NCI-H446 (cell line): Measurements from ENCODE around the gene ARHGDIG.
A peak's percentile ranks its signal among the peaks of the same experiment; 100 is the strongest.
"Not testable (repeated sequence)": the region's sequence is repeated elsewhere in the genome, so short reads cannot be mapped to it uniquely, and the experiment has no call there.

Experiments
- DNase-seq, 2 experiments: peaks; one replicate each; lab custom pipeline; 2025; lab: John Stamatoyannopoulos, UW

Gene ARHGDIG

DNA sequence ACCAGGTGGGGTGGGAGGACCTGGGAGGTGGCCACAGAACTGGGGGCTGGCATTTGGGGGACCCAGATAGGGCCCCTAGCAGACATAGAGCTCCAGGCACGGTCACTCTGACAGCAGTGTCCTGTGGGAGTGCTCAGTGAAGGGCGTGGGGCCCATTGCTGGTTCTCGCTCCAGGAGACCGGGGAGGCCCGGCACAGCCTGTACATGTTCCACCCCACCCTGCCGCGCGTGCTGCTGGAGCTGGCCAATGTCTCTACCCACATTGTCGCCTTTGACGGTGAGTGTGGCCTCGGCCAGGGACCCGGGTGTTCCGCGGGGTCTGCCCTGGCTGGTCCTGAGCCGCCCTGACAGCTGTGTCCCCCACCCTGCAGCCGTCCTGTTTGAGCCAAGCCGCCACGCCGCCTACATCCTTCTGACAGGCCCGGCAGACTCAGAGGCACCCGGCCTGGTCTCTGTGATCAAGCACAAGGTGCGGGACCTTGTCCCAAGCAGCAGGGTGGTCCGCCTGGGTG lies 15.9 kb upstream of the ARHGDIG start:
- no peak for DNase-seq

DNA sequence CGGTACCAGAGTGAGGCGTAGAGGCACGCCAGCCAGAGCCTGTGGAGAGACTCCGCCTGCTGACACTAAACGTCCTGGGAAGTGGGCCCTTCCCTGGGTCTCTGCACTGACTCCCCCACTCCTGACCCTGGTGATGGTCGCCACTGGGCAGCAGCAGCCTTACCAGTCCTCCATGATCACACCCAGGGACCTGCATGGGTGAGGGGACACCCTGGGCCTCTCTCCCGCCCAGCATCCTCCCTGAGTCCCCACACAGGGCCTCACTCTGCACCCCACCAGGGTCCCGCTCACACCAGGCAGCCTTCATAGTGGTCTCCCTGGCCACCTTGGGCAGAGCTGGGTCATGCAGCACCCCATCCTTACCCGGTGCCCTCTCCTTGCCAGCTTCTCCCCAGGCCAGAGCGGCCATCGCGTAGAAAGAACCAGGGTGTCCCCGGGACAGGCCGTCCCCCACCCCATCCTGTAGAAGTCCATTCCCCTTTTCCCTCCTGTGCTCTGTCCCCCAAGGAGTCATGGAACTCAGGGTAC lies 15.3 kb upstream of the ARHGDIG start:
- DNase-seq, result no peak

DNA sequence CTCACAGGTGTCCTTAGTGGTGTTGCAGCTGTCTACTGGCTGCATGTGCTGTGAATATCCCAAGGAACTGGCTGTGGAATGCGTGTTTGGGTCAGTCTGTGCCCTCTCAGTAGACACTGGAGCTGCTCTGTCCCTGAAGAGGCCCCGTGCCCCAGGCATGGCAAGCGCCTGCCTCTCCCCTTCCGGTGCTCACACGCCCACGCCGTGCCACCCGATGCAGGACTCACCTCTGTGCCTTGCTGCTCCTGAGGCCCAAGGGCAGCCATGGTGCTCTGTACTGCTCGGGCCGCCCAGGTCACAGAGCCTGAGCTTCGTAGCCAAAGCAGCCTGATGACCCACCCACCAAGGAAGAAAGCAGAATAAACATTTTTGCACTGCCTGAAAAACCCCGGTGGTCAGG lies 14.7 kb upstream of the ARHGDIG start:
- DNase-seq, result no peak

DNA sequence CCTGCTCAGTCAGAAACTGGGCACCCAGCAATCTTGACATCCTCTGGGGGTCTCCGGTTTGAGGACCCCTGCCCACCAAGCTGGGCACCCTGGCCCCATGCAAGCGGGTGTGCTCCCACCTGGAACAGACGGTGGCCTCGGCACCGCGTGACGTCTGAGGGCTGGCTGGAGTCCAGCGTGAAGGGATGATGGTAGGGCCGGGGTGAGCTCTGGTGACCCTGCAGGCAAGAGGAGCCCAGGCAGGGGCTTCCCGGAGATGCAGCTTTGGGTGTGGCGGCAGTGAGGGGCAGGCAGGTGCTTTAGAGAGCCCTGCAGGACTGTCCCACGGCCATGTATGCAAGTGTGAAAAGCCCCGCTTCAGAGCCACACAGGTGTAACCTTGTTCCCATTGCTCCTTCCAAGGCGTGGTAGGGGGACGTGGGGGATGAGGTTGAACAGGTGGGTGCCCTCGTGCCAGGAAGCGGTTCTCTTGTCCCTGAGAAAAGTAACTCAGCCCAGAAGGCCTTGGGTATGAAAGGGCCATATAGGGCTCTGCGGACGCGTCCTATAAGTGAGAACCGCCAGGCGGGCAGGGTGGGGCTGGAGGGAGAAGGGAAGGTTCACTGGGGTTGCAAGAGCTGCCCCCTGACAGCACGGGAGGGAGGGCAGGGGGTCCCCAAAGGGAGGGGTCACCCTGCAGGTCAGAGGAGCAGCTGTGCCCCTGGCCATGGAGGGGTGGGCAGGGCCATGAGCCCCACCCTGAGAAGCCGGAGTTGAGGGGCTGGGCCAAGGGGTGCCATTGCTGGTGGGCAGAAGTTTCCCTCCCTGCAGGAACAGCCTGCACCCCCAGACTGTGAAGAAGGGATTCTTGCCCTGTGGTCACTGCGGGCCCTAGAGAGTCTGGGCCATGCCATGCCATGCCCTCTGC lies 13.9 kb upstream of the ARHGDIG start:
- no peak for DNase-seq

DNA sequence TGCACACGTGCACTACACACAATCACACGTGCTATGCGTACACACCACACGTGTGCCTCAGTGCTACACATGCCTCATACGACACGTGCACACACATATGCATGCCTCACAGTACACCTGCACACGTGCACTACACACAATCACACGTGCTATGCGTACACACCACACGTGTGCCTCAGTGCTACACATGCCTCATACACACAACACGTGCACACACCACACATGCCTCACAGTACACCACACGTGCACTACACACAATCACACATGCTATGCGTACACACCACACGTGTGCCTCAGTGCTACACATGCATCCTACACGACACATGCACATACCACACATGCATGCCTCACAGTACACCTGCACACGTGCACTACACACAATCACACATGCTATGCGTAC lies 12.8 kb upstream of the ARHGDIG start:
- not testable (repeated sequence) for DNase-seq

DNA sequence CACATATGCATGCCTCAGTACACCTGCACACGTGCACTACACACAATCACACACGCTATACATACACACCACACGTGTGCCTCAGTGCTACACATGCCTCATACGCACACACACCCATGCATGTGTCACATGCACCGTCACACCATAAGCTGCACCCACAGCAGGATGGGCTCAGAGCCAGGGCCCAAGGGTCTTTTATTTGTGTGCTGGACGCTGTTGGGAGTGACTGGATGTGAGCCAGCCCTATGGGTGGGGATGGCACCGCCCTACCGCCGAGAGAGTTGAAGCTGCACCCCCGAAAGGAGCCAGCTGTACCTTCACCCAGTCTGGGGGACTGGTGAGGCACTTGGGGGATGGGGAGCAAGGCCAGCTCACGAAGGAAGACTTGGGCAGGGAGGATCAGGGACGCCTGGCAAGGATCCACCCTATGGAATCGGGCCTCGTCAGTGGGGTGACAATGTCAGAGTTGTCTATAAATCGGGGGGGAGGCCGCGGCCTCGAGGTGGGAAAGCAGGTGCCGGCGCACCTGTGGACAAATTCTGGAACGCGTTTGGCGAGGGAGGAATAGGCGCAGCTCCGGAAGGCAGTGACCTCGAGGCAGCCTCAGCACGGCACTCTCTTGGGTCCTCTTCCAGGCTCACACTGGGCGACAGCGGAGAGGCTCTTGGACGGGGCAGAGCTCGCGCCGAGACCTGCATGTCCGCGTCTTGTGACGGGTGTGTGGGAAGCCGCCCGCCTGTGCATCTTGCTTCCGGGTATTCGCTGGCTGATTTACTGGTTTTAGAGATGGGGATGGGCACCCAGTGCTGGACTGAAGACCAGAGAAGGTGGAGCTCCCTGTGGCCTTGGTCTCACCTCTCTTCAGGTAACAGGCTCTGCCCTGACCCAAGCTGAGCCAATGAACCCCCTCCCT lies 12.0 kb upstream of the ARHGDIG start:
- no peak for DNase-seq

DNA sequence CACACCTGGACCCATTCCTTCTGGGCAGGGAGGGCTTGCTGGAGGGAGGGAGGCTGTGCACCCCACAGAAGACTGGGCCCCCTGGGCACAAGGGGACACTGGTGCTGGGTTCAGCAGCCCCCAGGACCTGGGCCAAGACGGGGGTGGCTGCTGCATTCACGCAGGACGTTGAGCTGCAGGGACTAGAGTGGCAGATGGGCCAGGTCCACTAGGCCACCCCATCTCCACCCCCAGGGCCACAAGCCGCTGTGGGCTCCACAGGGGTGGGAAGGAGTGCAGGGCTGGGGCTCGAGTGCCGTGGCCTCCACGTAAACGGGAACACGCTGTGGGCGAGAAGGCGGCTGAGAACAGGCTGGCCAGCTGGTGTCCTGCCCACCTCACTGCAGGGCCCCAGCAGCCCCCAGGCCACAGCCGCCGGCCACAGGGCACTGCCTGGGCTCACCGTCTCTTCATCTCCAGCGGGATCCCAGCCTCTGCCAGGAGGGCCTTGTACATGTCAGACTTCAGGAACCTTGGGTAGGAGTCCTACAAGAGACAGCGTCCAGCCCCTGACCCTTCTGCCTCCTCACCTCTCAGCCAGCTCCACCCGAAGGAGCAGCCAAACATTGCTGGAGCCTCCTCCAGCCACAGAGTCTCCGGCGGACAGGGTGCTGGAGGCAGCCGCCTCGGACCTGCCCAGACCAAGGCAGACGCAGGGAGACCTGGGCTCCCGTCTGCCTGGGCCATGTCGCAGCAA lies 11.2 kb upstream of the ARHGDIG start:
- no peak for DNase-seq

DNA sequence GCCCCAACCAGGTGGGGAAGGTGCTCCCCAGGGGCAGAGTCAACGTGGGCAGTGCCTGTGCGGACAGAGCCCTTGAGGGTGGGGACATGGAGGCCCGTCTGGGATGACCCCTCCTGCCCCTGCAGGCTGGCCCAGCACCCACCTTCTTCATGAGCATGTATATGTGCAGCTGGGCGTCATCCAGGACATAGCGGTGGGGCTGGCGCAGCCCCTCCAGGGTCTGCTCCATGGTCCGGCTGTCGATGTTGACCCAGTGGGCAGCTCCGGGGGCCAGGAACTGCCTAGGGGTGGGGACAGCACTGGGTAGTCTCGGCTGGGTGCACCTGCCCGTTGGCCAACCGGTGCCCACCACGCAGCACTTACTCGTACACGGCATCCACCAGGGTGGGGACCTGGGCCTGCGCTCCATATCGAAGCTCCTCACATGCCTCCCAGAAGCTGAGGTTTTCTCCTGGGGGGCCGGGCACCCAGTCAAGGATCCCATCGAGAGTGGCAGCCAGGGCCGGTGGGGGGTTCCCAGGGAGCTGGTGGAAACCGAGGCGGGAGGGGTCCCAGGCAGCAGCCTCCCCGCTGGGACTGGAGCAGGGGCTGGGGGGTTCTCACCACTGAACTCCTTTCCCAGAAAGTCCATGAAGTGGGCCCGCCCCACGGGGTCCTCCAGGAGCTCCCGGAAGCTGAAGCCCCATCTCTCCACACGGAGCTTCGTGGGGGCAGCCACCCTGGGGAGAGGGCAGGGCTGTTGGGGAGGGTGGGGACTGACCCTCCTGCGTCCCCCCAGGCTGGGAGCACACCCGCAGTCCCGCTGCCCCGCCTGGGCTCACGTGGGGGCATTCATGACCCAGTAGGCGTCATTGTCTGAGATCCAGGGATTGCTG lies 9.8 kb upstream of the ARHGDIG start:
- DNase-seq, result no peak

DNA sequence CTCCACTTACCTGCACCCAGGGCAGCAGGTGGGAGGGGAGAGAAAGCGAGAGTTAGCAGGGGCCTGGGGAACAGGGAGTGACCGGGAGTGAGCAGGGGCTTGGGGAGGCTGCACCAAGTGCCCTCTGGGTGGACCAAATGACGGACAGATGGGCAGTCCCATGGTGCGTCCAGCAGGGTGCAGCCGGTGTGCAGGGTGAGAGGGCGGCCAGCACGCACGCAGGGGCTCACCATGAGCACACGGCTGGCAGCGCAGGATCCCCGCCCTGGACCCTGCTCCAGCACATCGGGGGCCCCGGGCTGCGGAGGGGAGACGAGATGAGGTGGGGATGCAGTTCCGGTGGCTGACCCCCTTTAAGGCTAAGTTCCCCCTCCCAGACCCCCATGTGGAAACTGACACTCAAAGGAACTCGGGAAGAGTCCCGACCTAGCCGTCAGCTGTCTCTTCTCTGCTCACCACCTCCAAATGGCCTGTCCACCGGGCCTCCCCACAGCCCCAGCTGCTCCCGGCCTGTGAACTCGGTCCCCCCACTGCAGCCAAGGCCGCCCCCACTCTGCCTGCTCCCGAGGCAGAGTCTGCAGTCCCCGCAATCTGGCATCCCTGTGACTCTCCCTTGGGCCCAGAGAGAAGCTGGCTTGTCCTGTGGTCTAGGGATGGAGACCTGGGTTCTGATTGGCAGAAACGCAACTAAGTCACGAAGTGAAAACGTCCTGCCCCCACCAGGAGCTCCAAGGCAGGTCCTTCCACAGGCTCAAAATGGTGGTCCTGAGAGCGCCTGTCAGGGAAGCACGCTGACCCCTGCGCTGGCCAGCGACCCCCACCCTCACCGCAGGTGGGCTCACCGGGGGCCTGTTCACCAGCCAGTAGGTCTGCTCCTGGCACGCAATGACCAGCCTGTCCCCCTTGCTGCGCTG lies 7.5 kb upstream of the ARHGDIG start:
- no peak for DNase-seq

DNA sequence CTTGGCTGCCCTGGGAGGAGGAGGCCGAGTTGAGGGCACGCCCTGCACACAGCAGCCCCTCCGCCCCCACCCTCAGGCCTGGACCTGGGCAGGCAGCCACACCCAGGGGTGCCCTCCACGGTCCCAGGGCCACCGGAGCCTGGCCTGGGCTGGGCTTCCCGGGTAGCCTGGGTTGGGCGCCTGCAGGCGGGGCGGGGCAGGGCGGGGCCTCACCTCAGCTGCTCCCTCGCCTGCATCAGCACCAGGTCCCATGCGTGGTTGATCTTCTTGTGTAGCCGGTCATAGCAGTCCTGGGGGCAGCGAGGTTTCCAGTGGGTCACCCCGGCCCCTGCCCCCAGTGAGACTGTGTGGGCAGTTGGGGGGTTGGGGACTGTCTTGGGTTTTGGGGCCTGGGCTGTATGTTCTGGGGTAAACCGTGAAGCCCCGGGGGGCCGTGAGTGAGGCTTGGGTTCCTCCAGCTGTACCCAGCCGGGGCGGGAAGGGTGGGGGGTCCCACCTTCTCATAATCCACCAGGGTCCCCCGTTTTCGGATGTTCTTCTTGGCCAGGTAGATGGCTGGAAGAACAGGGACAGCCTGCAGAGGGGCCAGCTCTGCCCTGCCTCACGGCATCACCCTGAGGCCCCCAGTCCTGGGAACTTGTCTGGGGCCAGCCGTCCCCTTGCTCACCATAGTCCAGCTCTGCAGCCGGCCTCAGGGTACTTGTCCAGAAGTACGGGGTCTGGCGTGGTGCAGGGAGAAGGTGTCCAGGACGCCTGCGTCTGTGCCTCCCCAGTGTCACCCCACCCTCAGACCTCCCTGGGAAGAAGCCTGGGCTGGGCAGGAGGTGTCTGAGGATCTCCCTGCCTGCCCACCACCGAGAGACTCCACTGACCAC lies 6.6 kb upstream of the ARHGDIG start:
- no peak for DNase-seq

DNA sequence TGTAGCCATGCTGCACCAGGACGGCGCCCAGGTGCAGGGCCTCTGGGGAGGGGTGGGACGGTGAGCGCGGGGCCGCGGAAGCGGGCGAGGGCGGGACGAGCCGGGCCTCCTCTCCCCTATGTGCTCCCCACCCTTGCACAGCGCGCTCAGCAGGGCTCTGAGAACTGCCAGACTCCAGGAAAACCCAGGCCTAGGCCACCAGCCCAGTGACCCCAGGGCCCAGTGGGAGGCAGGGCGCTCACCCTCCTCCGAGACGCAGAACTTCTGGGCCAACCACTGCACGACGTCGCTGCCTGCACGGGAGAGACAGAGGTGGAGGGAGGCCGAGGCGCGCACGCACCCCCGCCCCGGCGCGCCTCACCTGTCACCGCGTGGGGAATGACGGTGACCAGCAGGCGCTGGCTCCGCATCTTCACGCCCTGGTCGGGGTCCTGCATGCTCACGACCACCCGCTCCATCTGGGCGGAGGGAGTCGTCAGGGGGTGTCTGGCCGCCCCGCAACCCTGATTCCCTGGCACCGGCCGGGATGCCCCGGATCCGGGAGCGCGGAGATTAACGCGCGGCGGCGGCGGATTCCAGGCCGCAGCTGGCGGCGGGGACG lies 5.2 kb upstream of the ARHGDIG start:
- no peak for DNase-seq

DNA sequence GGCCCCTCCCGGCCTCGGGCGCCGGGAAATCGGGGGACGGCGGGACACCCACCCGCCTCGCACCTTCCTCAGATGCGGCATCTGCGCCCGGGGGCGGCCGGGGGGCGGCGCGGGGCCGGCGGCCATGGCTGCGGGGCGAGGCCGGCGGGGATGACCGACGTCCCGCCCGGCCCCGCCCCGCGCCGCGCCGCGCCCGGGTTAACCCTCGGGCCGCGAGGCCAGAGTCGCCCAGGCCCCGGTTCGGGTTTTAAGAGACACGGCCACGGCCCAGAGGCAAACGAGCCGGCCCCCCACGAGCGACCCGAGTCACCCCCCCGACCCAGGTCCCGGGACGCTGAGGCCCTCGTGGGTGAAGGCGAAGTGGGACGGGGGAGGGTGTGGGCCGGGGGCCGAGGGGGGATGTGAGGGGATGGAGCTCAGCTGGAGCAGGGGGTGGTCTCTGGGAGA lies 4.6 kb upstream of the ARHGDIG start, which contains the start of gene RGS11:
Gene RGS11 (minus strand): TSS at position 159 of the 447 bp plus-strand sequence. CDS start 33 bp downstream, at position 126.
- DNase-seq, result no peak

DNA sequence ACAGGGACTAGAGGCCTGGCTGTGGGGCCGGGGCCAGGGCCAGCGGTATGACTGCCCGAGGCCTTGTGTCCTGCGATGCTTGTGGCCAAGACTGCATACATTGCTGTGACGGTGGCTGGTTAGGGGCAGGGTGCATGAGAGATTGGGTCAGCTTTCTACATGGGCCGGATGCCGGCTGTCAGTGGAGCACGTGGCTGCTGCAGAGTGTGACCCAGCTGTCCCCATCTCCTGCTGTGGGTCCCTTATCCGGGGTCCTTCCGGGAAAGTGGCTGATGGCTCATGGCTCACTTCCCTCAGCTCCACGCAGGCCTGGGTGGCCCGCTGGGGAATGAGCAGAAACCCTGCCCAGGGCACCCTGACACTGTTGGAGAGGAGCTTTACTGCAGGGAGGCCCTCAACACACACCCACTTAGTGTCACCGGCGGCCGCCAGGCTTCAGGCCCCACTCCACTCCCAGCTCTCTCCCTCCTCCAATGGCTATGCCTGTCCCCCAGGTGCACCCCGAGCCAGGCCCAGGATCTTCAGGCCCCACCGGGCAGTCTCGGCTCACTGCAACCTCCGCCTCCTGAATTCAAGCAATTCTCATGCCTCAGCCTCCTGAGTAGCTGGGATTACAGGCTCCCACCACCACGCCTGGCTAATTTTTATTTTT lies 3.8 kb upstream of the ARHGDIG start:
- no peak for DNase-seq

DNA sequence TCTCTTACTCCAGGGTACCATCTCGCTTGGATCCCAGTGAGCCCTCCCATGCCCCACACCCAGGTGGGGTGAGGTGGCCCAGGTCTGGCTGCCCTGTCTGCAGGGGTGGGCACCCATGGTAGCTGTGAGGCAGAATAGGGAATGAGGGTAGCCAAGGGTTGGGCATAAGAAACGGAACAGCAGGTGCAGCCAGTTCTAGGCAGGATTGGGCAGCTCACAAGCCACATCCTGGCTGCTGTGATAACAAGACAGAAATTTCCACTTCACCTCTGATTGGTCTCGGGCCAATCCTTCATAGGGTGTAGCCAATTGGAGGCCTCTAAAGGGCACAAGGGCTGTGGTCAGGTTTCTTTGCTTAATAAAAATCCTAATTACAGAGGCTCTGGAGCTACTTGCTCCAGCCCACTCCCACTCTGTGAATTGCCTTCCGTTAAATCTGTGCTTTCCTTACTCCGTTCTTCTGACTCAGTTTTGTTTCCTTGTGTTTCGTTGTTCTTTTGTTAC lies 1.5 kb upstream of the ARHGDIG start:
- DNase-seq, result peak in 1 of 2 experiments; percentile 26

DNA sequence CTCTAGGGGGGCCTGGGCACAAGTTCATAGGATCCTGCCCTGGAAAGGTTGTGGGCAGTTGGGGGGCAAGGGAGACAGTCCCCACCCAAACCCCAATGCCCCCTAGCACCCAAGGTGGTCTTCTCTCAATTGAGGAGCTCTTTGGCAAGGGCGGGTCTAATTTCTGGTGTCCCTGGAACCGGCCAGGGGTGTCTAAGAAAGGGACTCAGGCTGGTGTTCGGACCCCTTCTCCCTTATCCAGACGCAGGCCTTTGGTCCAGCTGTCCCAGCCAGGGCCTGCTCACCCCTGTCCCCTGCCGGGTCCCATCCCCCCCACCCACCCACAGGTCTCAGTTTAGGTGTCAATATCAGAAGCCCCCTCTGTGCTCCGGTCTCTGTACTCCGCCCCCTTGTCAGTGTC lies 860 bp upstream of the ARHGDIG start:
- DNase-seq, result no peak

DNA sequence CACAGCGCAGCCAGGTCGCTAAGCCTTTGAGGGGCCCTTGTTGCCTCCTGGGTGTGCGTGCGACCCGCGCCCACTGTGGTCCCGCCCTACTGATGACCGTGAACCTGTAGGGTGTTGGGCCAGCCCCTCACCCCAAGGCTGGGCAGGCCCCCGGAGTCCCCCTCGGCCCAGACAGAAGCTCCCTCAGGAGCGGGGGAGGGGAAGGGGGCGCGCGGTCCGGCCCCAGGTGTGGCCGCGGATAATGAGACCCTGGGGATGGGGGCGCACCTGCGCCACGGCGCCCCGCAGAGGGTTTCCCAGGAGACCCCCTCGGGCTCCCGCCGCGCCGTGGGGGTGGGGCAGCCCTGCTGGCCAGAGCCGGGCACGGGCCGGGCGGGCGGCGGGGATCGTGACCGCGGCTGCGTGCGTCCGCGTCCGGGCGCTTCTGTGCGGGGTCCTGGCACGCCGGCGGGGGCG lies 358 bp upstream of the ARHGDIG start:
- DNase-seq, result no peak

DNA sequence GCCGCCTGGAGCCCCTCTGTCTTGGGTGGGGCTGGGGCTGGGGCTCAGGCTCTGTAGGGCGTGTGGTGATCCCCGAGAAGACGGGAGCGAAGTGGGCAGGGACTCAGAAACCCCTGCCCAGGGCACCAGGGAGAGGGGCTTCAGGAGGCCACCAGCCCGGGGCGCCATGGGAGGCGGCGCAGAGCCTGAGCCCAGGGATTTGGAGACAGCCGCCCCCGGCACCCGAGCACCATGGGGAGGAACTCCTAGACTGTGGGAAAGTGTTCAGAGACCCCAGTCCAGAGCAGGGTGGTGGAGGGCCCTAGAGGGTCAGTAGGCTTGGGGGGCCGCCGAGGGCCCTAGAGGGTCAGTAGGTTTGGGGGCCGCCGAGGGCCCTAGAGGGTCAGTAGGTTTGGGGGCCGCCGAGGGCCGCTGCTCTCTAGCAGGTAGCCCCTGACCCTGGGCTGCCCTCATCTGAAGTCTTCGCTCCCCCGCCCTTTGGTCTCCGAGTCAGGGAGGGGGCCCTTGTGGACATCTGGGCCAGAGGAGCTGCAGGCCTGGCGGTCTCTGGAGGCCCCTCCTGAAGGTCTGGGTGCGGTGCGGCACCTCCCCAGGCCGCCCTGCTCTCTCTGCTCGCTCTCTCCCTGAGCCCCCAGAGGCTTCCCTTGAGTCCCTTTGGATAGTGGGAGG lies 734 bp downstream of the ARHGDIG start:
- no peak for DNase-seq
